ENCODE results near the gene RAE1. TPM values are rescaled to one million over a fixed set of nuclear protein-coding genes. Genes with fewer than 3 reads are reported as not detected.

RAE1 gene
- total RNA-seq, 1 donor from 2014 or later: 9.0 TPM

DNA sequence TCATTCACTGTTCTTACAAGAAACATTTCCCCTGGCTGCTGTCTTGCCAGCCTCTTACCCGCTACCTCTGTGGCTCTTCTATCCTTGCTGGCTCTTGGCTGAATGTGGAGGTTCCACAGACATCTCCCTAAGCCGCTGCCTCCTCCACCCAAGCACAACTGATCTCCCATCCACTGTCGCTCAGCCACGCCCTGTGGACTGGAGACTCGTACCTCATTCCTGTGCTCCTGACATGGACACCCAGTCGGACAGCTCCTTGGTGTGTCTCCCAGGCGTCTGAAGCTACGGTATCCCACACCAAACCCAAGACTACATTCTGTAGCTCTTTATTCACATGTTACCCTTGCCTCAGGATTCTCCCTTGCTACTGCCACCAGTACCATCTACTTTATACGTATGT, 19.3 kb downstream of the RAE1 start:
- DNase-seq (ENCODE audit: low spot score) (no peak), ATAC-seq (no peak)

DNA sequence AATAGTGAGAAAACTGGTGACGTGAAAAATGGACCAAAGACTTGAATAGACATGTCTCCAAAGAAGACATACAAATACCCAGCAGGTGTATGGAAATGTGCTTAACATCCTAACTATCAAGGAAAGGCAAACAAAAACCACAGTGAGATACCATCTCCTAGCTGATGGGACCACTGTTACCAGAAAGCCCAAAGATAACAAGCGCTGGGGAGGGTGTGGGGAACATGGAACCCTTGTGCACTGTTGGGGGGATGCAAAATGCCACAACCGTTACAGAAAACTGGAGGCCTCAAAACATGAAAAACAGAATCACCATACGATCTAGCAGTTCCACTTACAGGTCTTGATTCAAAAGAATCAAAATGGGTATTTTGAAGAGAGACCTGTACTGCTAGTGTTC, 20.3 kb downstream of the RAE1 start:
- DNase-seq (ENCODE audit: low spot score) (no peak), ATAC-seq (no peak)

- no peak for DNase-seq (ENCODE audit: low spot score)
- no peak for ATAC-seq
Observed at GRCh38 chr20:57372157-57372556, 21.1 kb downstream of the RAE1 start.

DNA sequence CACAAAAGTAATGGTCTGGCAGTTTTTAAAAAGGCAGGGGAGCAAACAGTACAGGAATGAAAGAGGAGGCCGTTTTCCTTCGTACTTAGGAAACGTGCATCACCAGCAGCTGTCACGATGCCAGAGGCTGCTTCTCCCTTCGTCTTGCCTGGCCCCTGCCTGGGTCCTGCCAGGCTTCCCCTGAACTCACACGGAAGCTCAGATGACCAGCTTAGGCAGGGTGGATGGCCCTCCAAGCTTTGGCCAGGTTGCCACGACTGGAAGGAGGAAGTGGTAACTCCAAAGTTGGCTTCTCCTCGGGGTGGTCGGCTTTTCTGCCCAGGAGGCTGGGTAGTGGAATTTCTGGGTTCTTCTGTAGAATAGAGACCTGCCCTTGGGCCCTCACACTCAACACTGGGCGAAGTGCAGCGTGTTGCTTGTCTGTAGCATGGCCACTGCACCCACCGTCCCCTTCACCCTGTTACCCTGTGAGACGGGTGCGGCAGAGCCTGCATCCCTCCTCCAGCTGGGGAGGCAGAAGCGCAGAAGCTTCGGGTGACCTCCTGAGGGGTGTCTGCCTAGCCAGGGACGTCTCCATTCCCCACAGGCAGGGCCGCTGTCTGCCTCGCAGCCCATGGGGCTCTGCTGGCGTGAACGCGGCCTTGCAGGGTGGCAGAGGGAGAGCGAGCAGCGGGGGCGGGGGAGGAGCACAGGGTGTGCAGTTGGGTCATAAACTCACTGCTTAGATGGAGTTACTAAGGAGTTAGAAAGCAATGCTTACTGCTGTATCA, 21.7 kb downstream of the RAE1 start:
- no peak for ATAC-seq

GRCh38 chr20:57374343-57374930, 23.4 kb downstream of the RAE1 start:
- no peak for DNase-seq (ENCODE audit: low spot score)
- no peak for ATAC-seq

More for the DNA sequence above, 21.7 kb downstream of the RAE1 start:
- no peak for DNase-seq (ENCODE audit: low spot score)

- ATAC-seq (peak; percentile 58), DNase-seq (ENCODE audit: low spot score) (no peak)
Observed at GRCh38 chr20:57374931-57375651, 24.0 kb downstream of the RAE1 start.

- DNase-seq (ENCODE audit: low spot score): no peak
- ATAC-seq: peak; percentile 33
Observed at GRCh38 chr20:57375652-57376230, 24.7 kb downstream of the RAE1 start.

DNA sequence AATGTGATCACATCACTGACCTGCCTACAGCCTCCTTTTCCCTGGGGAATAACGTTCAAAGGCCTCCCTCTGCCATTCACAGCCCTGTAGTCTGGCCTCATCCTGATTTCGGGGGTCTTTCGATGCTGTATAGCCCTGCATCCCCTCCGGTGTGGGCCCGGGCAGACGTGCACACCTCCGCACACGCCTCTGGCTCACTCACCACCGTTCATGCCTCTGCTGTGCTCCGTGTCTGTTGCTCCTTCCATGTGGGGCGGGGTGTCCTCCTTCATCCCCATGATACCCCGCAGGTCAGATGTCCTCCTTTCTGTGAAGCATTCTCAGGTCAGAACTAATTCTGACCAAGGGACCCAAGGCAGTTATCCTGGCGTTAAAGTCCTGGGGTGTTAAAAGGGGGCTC, 26.3 kb downstream of the RAE1 start:
- DNase-seq (ENCODE audit: low spot score) (no peak), ATAC-seq (no peak)

DNA sequence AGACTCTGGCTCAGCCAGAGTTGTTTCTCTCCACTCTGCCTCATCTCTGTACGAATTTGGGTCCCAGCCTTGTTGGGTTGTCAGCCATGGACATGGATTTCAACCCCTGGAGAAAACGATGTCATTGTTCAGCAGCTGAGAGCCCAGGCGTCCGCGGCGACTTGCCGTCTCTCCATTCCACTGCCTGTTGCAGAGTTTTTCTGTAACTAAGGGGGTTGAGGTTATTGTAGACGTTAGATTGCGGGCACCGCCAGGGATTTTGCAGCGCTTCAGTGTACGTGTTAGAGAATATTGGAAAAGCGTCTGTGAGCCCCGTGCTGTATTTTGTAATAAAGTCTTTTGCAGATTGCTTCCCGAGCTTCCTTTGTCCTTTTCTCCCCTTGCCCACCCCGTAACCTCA, 27.1 kb downstream of the RAE1 start:
- no peak for DNase-seq (ENCODE audit: low spot score)
- no peak for ATAC-seq

- no peak for ATAC-seq
- no peak for DNase-seq (ENCODE audit: low spot score)
Observed at GRCh38 chr20:57378646-57379262, 27.7 kb downstream of the RAE1 start.

DNA sequence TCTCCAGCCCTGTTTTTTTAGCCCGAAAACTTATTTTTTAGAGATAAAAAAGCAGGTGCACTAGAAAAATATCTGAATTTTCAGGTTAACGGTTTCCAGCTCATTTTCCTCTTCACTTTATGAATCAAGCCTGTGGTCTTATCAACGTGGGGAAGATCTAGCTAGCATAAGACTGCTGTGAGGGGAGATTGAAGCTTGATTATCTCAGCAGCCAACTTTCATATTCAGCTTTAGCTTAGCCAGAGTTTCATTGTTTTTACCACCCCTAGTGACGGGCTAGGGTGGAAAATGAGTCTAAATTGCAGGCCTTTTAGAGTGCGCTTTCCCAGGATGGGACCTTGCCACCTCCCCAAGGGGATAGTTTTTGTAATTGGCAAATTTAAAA, 28.2 kb downstream of the RAE1 start:
- no peak for ATAC-seq
- no peak for DNase-seq (ENCODE audit: low spot score)

DNA sequence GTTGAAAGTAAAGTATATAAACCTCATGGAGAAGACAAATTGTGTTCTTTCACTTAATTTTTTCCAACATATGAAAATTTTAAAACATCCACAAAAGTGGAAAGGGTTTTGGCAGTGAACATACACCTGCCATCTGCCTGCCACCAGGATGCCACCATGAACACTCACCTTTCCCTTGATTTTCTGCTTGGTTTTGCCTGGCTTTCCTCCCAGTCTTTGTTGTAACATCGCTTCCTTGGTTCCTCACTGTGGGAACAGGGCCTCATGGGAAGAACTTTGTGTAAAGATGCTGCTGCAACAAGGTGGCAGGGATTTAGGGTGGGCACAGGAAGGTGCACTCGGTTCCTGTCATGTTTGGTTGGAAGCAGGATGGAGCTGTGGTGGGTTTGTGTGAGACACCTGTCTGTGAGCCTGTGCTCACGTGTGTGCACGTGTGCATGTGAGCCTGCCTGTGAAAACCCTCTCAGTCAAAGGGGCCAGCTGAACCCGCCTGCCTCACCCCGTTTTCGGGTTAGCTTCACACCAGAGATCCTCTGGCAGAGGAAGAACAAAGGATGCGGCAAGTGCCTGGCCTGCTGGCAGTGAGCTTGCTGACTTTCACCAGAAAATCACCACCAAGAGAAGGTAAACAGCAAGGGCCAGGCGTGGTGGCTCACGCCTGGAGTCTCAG, 29.2 kb downstream of the RAE1 start:
- no peak for ATAC-seq
- DNase-seq (ENCODE audit: low spot score): no peak

DNA sequence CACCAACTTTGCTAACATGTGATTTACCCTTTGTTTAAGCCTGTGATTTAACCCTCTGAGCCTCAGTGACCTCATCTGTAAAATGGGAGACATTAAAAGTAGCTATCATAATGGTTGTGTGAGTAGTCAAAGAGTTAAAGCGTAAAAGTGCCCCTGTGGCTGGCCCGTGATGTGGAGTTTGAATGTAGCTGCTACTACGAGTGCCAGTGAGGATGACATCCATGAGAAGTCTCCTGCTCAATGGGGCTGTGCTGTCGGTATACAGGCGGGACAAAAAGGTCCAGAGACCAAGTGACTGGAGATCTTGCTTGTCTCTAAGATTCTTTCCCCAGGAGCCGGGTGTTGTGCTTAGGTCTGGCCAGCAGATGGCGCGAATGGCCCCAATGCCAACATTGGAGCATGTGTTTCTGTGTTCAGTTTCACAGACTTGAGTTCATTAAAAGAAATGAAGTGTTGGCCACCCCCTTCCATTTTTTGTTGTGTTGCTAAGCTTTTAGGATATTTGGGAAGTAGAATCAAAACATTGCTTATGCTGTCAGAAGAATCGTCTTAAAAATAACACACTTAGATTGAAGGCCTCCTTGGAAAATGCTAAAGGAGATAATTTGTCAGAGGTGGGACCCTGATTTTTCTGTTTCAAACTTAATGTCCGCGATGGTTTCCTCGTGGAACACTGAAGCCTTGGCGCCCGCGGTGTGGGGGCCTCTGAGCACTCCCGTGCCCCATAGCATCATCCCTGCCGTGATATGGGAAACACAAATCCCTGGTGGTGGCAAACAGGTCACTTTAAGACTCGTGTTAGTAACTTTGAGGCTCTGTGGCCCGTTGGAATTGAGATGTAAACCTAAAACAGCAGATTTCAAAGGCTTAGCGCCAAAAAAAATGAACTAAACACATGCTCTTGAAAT, 30.8 kb downstream of the RAE1 start:
- peak; percentile 95 for ATAC-seq
- DNase-seq (ENCODE audit: low spot score): peak; percentile 77

GRCh38 chr20:57382516-57382915, 31.5 kb downstream of the RAE1 start:
- no peak for DNase-seq (ENCODE audit: low spot score)
- no peak for ATAC-seq

GRCh38 chr20:57383447-57384347, 32.6 kb downstream of the RAE1 start:
- DNase-seq (ENCODE audit: low spot score) (no peak), ATAC-seq (no peak)

DNA sequence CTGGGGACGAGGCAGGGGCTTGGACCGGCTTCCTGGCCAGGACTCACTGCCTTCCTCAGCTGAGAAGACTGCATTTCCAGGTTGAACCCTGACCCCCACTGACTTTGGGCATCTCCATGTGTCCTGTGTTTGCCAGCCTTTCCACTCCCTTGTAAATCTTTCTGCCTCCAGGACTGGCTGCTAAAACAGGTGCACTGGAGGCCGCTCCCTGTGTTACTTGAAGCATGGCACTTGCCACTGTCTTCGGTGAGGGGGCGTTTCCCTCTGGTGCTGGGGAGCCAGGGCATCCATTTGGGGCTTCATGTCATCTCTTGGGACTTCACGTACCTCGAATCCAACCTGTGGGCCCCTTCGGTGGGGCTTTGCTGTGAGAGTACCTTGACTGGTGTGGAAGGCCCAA, 33.4 kb downstream of the RAE1 start:
- no peak for ATAC-seq
- DNase-seq (ENCODE audit: low spot score): no peak

GRCh38 chr20:57384953-57385761, 34.1 kb downstream of the RAE1 start:
- peak; percentile 6 for ATAC-seq
- no peak for DNase-seq (ENCODE audit: low spot score)

- no peak for ATAC-seq
Observed at GRCh38 chr20:57385940-57386339, 34.9 kb downstream of the RAE1 start.

More at GRCh38 chr20:57385940-57386339, 34.9 kb downstream of the RAE1 start:
- no peak for DNase-seq (ENCODE audit: low spot score)
